SJSA1 (cell line): ENCODE measurements around the gene CSRP1. TPM values are rescaled to one million over a fixed set of nuclear protein-coding genes. Genes with fewer than 3 reads are reported as not detected.
A peak's percentile ranks its signal among the peaks of the same experiment; 100 is the strongest.
"Not testable (repeated sequence)": the region's sequence is repeated elsewhere in the genome, so short reads cannot be mapped to it uniquely, and the experiment has no call there.

ENCODE experiments used
- DNase-seq, 2 experiments: peaks; one replicate each; pipeline ENCODE4 v3.0.0-alpha.2; 2015 to 2020; ENCODE audit warnings: low spot score in 2 of 2, low read depth in 1 of 2
- H3K27ac ChIP-seq: fragments of 250-450 bp; sonication (Bioruptor Pico); 2 replicates; pipeline ENCODE4 v1.5.1; 2020; ENCODE audit warnings: mild to moderate bottlenecking, moderate library complexity
- H3K27me3 ChIP-seq: fragments of 250-450 bp; sonication (Bioruptor Pico); replicated peaks from 2 replicates; pipeline ENCODE4 v1.5.1; 2020; ENCODE audit warnings: mild to moderate bottlenecking, moderate library complexity
- H3K36me3 ChIP-seq: fragments of 250-450 bp; sonication (Bioruptor Pico); 2 replicates; pipeline ENCODE4 v1.5.1; 2020; ENCODE audit warnings: mild to moderate bottlenecking
- H3K4me1 ChIP-seq: fragments of 250-450 bp; sonication (Bioruptor Pico); replicated peaks from 2 replicates; pipeline ENCODE4 v1.6.1; 2021; ENCODE audit warnings: mild to moderate bottlenecking
- H3K4me3 ChIP-seq: fragments of 250-450 bp; sonication (Bioruptor Pico); 2 replicates; pipeline ENCODE4 v1.5.1; 2020; ENCODE audit warnings: mild to moderate bottlenecking
- H3K9me3 ChIP-seq: fragments of 250-450 bp; sonication (Bioruptor Pico); replicated peaks from 2 replicates; pipeline ENCODE4 v1.5.1; 2020; ENCODE audit warnings: mild to moderate bottlenecking
- total RNA-seq: library from RNA; depleted of rRNA; stranded (reverse); fragments of >200 nt; shearing (Covaris generic); gene quantifications from 2 replicates; pipeline ENCODE4 v1.2.3, GENCODE V29; 2014

The CSRP1 gene
- total RNA-seq, 1 experiment from 2014 or later = 1,377 TPM

- Histone ChIP-seq H3K9me3 (no peaks in the 10 kb centered on the region), H3K27ac (no peak overlapping the region), H3K36me3 (peaks cover 1% of the 10 kb centered on the region; the same call in 1 of the 2 replicates), H3K27me3 (no peaks in the 10 kb centered on the region), H3K4me3 (no peak overlapping the region), H3K4me1 (peaks cover 14% of the 10 kb centered on the region)
- no peak for DNase-seq
These were observed 30.1 kb downstream of the CSRP1 start for GRCh38 chr1:201476670-201477344.

DNA sequence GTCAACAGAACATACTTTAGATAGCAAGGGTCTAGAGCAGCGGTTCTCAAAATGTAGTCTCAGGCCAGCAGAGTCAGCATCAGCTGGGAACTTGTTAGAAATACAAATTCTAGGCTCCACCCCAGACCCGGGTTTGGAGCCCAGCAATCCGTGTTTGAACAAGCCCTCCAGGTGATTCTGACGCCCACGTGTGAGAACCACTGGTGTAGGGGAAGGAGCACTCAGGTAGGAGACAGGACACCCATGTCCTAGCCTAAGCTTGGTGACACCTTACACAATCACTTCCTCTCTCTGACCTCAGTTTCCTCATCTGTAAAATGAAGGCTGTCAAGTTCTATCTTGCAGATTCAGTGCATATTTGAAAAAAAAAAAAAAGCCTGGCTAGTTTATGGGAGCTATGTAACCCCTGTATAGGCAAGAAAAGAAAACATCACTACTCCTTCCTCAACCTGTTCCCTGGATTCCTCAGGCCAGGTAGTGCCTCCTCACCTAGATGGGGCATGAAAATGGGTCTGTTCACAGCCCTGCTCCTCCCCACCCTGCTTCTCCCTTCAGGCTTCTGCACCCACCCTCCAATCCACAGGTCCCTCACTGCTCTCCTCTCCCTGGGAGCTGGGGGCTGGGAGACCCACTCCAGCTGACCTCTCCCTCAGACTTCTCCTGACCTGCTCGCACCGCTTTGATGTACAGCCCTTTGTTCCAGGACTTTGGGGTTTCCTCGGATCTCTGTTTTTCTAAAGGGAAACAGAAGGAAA is 30.8 kb downstream of the CSRP1 start:
- H3K4me1 ChIP-seq = peaks cover 11% of the 10 kb centered on the region
- H3K27me3 ChIP-seq = no peaks in the 10 kb centered on the region
- no peak overlapping the region for H3K4me3 ChIP-seq
- H3K9me3 ChIP-seq = no peaks in the 10 kb centered on the region
- DNase-seq = no peak
- no peaks in the 10 kb centered on the region for H3K36me3 ChIP-seq
- H3K27ac ChIP-seq = no peak overlapping the region

DNA sequence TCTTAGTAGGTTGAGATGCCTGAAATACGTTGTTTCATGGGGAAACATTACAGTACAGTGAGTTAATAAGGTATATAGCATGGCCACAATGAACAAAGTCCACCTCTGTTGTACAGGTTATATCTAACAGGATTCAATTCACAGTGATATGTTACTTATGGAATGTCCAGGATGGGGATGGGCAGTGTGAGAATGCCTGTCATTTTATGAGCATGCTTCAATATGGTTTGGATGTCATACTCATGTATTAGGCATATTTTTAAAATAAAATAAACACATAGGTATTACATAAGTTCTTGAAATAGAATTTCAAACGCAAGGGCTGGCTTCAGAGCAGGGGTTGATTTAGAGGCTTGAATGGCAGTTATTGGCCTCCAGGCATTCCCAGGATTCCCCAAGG is 31.8 kb downstream of the CSRP1 start:
- Histone ChIP-seq H3K27ac (no peak overlapping the region), H3K4me3 (no peak overlapping the region), H3K27me3 (no peaks in the 10 kb centered on the region), H3K4me1 (peaks cover 3% of the 10 kb centered on the region), H3K36me3 (no peaks in the 10 kb centered on the region), H3K9me3 (no peaks in the 10 kb centered on the region)
- no peak for DNase-seq

GRCh38 chr1:201473296-201473695 is 33.6 kb downstream of the CSRP1 start:
- Histone ChIP-seq H3K27me3 (no peaks in the 10 kb centered on the region), H3K36me3 (peaks cover 6% of the 10 kb centered on the region), H3K27ac (no peak overlapping the region), H3K4me3 (no peak overlapping the region), H3K4me1 (peaks cover 7% of the 10 kb centered on the region), H3K9me3 (no peaks in the 10 kb centered on the region)
- no peak for DNase-seq

- not testable (repeated sequence) for H3K4me3 ChIP-seq, H3K9me3 ChIP-seq, H3K27me3 ChIP-seq, DNase-seq, H3K27ac ChIP-seq
- peaks cover 16% of the 10 kb centered on the region for H3K36me3 ChIP-seq
- peaks cover 14% of the 10 kb centered on the region for H3K4me1 ChIP-seq
These were observed 34.6 kb downstream of the CSRP1 start for GRCh38 chr1:201472321-201472720.

- Histone ChIP-seq H3K27ac (no peak overlapping the region), H3K27me3 (no peaks in the 10 kb centered on the region), H3K4me1 (peaks cover 19% of the 10 kb centered on the region), H3K9me3 (no peaks in the 10 kb centered on the region), H3K4me3 (no peak overlapping the region), H3K36me3 (peaks cover 18% of the 10 kb centered on the region)
- DNase-seq = no peak
These were observed 35.2 kb downstream of the CSRP1 start for GRCh38 chr1:201471772-201472171.

- H3K9me3 ChIP-seq = no peaks in the 10 kb centered on the region
- H3K27ac ChIP-seq = no peak overlapping the region
- no peak for DNase-seq
- no peaks in the 10 kb centered on the region for H3K27me3 ChIP-seq
- peaks cover 26% of the 10 kb centered on the region for H3K36me3 ChIP-seq
- H3K4me3 ChIP-seq = no peak overlapping the region
- H3K4me1 ChIP-seq = peaks cover 25% of the 10 kb centered on the region
These were observed 36.3 kb downstream of the CSRP1 start for GRCh38 chr1:201470581-201470980.

- Histone ChIP-seq H3K4me3 (peak overlapping the region; percentile 86), H3K4me1 (peaks cover 25% of the 10 kb centered on the region), H3K27me3 (no peaks in the 10 kb centered on the region), H3K36me3 (peaks cover 35% of the 10 kb centered on the region), H3K27ac (no peak overlapping the region), H3K9me3 (no peaks in the 10 kb centered on the region)
- DNase-seq = no peak
These were observed 37.3 kb downstream of the CSRP1 start for GRCh38 chr1:201469645-201470074.

DNA sequence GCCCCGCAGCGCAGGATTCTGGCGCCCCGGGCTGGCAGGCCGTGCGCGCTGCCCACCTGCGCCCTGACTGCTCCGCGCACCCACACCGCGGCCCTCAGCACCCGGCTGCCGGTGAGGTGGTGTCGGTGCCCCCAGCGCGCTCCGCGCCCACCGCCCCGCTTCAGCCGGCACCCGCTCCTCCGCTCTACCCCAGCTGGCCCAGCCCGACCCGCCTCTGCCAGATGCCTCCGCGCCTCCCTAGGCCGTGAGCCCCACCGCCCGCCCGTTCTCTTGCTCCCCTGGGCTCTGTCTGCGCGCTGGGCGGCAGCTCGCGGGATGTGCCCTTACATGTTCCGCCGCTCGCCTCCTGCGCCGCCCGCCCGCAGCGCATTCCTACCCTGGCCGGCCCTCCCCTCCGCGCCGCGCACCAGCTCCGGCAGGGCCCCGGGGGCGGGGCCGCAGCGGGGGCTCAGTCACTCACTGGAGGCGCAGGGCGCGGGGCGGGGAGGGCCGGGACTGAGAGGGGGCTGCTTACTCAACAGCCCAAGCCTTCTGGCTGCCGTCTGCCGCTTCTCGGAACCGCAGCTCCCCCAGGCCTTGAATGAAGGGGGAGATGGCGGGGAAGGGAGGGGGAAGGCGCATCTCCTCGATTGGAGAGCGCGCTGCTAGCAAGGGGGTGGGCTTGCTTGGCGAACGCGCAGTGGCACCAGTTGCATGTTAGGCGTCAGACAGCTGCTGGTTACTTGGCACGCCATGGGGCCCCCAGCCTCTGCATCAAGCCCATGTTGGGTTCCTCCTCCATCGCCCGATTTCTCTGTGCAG is 37.9 kb downstream of the CSRP1 start, which contains the start of gene PHLDA3:
Gene PHLDA3, minus strand, starts transcription at position 345 of the 801 bp plus-strand sequence. CDS start 402 bp downstream, outside the sequence.
- Histone ChIP-seq H3K4me1 (peaks cover 25% of the 10 kb centered on the region), H3K9me3 (no peaks in the 10 kb centered on the region), H3K4me3 (peak within 1 kb of the TSS; percentile 86), H3K36me3 (peaks cover 41% of the 10 kb centered on the region), H3K27ac (peak within 1 kb of the TSS; percentile 3; the same call in 1 of the 2 replicates), H3K27me3 (no peaks in the 10 kb centered on the region)
- DNase-seq = peak; percentile 75 to 92

- H3K4me3 ChIP-seq = peak overlapping the region; percentile 86
- H3K9me3 ChIP-seq = no peaks in the 10 kb centered on the region
- H3K4me1 ChIP-seq = peaks cover 25% of the 10 kb centered on the region
- no peaks in the 10 kb centered on the region for H3K27me3 ChIP-seq
- peaks cover 43% of the 10 kb centered on the region for H3K36me3 ChIP-seq
- DNase-seq = peak in 1 of 2 experiments; percentile 63
- H3K27ac ChIP-seq = peak overlapping the region; percentile 3; the same call in 1 of the 2 replicates
These were observed 38.5 kb downstream of the CSRP1 start for GRCh38 chr1:201468501-201468843.

DNA sequence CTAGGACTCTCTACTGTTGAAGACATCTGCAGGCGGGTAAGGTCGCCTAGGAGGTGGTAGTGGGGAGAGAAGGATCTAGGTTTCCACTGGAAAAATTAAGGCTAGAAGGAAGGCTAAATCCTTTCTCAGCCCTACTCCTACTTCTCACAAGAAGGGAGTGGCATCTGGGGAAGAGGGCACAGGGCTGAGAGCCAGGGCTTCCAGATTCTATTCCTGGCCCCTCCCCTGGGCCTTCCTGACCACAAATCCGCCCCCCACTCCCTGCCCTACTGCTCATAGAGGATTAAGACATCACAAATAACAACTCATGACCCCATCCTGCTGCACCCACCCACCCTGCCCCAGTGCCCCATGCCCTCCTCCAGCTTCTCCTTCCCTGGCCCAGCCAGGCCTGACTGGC is 40.4 kb downstream of the CSRP1 start:
- H3K4me1 ChIP-seq = peaks cover 44% of the 10 kb centered on the region
- DNase-seq = no peak
- no peaks in the 10 kb centered on the region for H3K9me3 ChIP-seq
- H3K27ac ChIP-seq = no peak overlapping the region
- H3K4me3 ChIP-seq = no peak overlapping the region; the same call in 1 of the 2 replicates
- peaks cover 43% of the 10 kb centered on the region for H3K36me3 ChIP-seq
- H3K27me3 ChIP-seq = no peaks in the 10 kb centered on the region

- Histone ChIP-seq H3K27ac (no peak overlapping the region), H3K4me3 (no peak overlapping the region), H3K27me3 (no peaks in the 10 kb centered on the region), H3K36me3 (peaks cover 43% of the 10 kb centered on the region), H3K4me1 (peaks cover 51% of the 10 kb centered on the region), H3K9me3 (no peaks in the 10 kb centered on the region)
- no peak for DNase-seq
These were observed 41.1 kb downstream of the CSRP1 start for GRCh38 chr1:201465698-201466290.

GRCh38 chr1:201463071-201463552 is 43.8 kb downstream of the CSRP1 start:
- peak in 1 of 2 experiments; percentile 46 for DNase-seq
- Histone ChIP-seq H3K4me3 (no peak overlapping the region), H3K36me3 (peaks cover 35% of the 10 kb centered on the region), H3K9me3 (no peaks in the 10 kb centered on the region), H3K27me3 (no peaks in the 10 kb centered on the region), H3K27ac (no peak overlapping the region), H3K4me1 (peaks cover 60% of the 10 kb centered on the region)
